HG03342 (cell line): ENCODE results near the gene SMC1A.

ENCODE experiments used
- ATAC-seq: cut with Tn5 transposase; IDR thresholded peaks from one replicate; pipeline ENCODE4 v1.9.1; 2021; ENCODE audit warnings: mild to moderate bottlenecking, moderate library complexity; ENCODE audit not compliant: unreplicated experiment

Gene SMC1A

GRCh38 chrX:53354669-53355068, 67.8 kb downstream of the SMC1A start:
- no peak for ATAC-seq

- ATAC-seq = no peak
Observed at GRCh38 chrX:53347948-53348347, 74.5 kb downstream of the SMC1A start.

GRCh38 chrX:53340852-53341645, 81.4 kb downstream of the SMC1A start:
- ATAC-seq = no peak

- ATAC-seq = no peak
Observed at GRCh38 chrX:53337101-53337500, 85.4 kb downstream of the SMC1A start.

- no peak for ATAC-seq
Observed at GRCh38 chrX:53333853-53334252, 88.6 kb downstream of the SMC1A start.

GRCh38 chrX:53332204-53332603, 90.2 kb downstream of the SMC1A start:
- ATAC-seq = no peak

- ATAC-seq = no peak
Observed at GRCh38 chrX:53330331-53330730, 92.1 kb downstream of the SMC1A start.

GRCh38 chrX:53324803-53325202, 97.7 kb downstream of the SMC1A start:
- ATAC-seq = no peak
